GM12873 (cell line): ENCODE results near the gene ST8SIA5.

Experiments used
- CTCF ChIP-seq: IDR thresholded peaks from 2 replicates; pipeline ENCODE4 v1.5.1; 2012; ENCODE audit warnings: low read depth, mild to moderate bottlenecking, moderate library complexity, low read length, control low read depth; ENCODE audit not compliant: insufficient read depth; ENCODE audit errors: missing control alignments

ST8SIA5 gene

DNA sequence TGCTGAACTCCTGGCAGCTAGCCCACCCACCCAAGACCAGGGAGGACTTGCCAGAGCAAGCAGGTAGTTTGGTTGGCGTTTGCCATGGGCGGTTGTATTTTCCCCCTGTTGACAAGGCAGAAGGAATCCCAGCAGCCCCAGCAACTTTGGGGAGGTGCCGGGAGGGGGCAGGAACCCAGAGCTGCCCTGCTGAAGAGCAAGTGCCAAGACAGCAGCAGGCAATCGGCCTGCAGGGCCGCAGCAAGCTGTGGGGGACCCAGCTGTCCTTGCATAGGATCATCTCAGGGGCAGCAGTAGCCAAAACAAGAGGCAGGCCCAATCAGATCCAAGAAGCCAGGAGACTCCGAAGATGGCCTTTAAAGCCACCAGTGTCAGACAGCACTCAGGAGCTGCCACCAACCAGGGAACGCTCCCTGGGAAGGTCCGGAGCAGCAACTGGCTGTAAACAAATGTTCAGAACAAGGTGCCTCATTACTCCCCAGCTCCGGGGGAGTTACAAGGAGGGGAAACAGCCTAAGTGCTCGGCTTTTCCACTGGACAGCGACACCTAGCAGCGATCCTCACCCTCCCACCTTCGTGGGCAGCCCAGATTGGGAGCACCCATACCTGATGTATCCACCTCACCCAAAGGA is 2.1 kb downstream of the ST8SIA5 start:
- TF ChIP-seq CTCF, result no peak

- no peak for TF ChIP-seq CTCF
These were observed 2.7 kb downstream of the ST8SIA5 start for GRCh38 chr18:46754188-46754587.

DNA sequence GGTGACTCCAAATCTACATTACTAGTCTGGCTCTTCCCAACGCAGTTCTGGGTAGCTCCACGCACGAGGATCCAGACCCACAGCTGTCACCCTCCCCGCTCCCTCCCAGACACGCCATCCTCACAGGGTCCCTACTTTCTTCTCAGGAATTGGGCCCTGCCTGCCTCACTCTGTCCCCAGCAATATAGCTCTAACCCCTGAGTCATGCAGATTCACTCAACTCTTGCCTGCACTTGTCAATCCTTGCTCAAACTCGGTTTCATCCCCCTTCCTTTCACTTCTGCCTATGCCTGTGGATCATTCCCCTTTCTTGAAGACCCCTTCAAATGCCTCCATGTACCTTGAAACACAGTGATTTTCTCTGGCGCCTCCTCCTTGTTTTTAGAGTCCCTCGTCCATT is 5.0 kb downstream of the ST8SIA5 start:
- no peak for TF ChIP-seq CTCF

DNA sequence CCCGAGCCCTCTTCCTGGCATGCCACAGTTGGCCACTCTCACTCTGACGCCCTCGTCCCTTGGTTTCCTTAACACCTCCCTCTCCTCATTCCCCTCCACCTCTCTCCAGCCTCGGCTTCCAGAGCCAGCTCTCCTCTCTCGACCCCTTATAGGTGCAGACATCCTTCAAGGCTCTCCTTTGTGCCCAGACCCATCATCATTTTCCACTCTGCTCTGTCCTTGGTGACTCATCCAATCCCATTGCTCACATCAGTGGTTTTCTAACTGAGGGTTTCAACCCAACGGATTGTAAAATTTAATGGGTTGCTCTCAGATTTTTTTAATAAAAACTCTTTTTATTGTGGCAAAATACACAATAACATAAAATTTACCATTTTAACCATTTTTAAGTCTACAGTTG is 6.2 kb downstream of the ST8SIA5 start:
- TF ChIP-seq CTCF, result no peak

DNA sequence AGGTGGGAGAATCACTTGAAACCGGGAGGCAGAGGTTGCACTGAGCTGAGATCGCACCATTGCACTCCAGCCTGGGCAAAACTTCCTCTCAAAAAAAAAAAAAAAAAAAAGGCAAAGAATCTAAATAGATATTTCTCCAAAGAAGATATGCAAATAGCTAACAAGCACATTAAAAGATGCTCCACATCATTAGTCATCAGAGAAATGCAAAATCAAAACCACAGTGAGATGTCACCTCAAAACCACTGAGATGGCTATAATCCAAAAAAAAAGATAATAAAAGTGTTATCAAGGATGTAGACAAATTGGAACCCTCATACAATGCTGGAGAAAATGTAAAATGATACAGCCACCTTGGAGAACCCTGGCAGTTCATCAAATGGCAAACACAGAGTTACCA is 8.4 kb downstream of the ST8SIA5 start:
- TF ChIP-seq CTCF, result no peak

- no peak for TF ChIP-seq CTCF
These were observed 16.8 kb downstream of the ST8SIA5 start for GRCh38 chr18:46740046-46740445.

GRCh38 chr18:46738491-46738890 is 18.4 kb downstream of the ST8SIA5 start:
- no peak for TF ChIP-seq CTCF
